Measurements from ENCODE around the gene NPPA. TPM values are rescaled to one million over a fixed set of nuclear protein-coding genes. Genes with fewer than 3 reads are reported as not detected.

Gene NPPA
- total and polyA plus RNA-seq, 3 donors from 2014 or later: not detected

DNA sequence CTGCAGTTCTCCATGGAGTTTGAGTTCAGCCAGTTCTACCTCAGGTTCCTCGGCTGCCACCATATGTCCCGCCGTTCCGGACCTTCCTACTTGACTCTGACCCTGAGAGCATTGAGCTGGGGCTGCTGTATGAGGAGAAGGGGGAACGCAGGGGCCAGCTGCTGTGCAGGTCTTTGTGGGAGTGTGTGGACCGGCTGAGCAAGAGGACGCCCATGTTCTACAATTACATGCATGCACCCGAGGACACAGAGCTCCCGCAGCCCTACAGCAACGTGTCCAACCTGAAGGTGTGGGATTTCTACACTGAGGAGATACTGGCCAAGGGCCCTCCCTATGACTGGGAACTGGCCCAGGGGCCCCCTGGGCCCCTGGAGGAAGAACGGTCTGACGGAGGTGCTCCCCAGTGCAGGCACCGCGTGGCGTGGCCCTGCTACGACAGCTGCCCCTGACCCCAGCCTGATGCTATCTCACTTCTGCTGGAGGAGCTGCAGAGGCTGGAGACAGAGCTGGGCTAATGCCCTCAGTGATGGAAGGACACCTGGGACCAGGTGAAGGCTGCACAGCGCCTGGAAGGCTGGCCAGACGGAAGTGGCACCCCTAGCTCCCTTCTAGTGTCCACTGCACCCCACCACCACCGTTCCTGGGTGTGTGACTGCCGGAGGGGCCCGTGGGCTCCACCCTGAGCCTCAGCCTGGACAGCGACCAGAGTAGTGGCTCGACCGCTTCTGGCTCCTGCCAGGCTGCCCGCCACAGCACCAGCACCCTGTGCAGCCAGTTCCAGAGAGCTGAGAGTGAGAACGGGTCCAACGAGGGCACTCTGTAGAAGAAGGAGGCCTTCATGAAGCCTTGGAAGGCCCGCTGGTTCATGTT lies 32.0 kb upstream of the NPPA start:
- Histone ChIP-seq H3K27ac (no peak overlapping the region), H3K4me3 (no peak overlapping the region), H3K9me3 (no peaks in the 10 kb centered on the region), H3K36me3 (ENCODE audit: low read depth, missing control alignments) (no peaks in the 10 kb centered on the region), H3K27me3 (no peaks in the 10 kb centered on the region), H3K4me1 (peaks cover 4% of the 10 kb centered on the region)
- no peak for DNase-seq
- WGBS, 2 donors: 72 to 74% methylated on average over 9 to 28 of the region's 28 CpGs
- TF ChIP-seq, protein P1, sequence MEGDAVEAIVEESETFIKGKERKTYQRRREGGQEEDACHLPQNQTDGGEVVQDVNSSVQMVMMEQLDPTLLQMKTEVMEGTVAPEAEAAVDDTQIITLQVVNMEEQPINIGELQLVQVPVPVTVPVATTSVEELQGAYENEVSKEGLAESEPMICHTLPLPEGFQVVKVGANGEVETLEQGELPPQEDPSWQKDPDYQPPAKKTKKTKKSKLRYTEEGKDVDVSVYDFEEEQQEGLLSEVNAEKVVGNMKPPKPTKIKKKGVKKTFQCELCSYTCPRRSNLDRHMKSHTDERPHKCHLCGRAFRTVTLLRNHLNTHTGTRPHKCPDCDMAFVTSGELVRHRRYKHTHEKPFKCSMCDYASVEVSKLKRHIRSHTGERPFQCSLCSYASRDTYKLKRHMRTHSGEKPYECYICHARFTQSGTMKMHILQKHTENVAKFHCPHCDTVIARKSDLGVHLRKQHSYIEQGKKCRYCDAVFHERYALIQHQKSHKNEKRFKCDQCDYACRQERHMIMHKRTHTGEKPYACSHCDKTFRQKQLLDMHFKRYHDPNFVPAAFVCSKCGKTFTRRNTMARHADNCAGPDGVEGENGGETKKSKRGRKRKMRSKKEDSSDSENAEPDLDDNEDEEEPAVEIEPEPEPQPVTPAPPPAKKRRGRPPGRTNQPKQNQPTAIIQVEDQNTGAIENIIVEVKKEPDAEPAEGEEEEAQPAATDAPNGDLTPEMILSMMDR (IDR thresholded peaks at IDR 0.05): no peak
- no peak for TF ChIP-seq POLR2A (IDR thresholded peaks at IDR 0.05)
- intact Hi-C loops (cut with DNase I; ENCODE audit: low total_unique reads): no loop called here

- Histone ChIP-seq H3K36me3 (ENCODE audit: low read depth, missing control alignments) (no peaks in the 10 kb centered on the region), H3K27me3 (no peaks in the 10 kb centered on the region), H3K27ac (no peak overlapping the region), H3K9me3 (no peaks in the 10 kb centered on the region), H3K4me3 (no peak overlapping the region), H3K4me1 (peaks cover 4% of the 10 kb centered on the region)
- intact Hi-C loops (cut with DNase I; ENCODE audit: low total_unique reads): no loop called here
- 82% methylated on average over 6 of the region's 6 CpGs; no CpG with 5 or more reads in 1 of the 2 donors for WGBS, 2 donors
- no peak for DNase-seq
- TF ChIP-seq, protein P1 (IDR thresholded peaks at IDR 0.05): no peak
- no peak for TF ChIP-seq POLR2A (IDR thresholded peaks at IDR 0.05)
These were observed 31.3 kb upstream of the NPPA start for GRCh38 chr1:11878891-11879190.

DNA sequence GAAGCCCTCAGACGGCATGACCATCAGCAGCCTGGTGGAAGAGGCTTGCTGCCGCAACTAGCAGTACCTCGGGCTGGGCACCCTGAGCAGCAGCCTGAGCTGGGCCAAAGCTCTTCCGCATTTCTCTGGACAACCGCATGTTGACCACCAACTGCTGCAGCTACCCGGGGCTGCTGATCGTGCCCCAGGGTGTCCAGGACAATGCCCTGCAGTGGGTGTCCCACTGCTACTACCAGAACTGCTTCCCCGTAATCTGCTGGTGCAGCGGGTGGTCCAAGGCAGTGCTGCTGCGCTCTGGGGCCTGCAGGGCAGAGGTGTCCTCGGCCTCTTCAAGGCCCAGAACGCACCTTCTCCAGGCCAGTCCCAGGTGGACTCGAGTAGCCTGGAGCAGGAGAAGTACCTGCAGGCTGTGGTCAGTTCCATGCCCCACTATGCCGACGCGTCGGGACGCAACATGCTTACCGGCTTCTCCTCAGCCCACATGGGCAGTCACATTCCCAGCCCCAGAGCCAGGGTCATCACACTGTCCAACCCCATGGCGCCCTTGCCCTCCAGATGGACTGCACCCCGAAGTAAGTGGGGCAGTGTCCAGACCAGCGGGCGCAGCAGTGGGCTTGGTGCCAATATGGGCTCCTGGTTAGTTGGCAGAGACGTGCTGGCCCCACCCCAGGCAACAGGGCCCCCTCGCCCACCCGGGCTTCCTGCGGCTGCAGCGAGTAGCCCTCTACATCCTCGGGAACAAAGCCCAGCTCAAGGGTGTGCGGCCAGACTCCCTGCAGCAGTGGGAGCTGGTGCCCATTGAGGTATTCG lies 30.7 kb upstream of the NPPA start:
- Histone ChIP-seq H3K4me1 (peaks cover 4% of the 10 kb centered on the region), H3K27me3 (no peaks in the 10 kb centered on the region), H3K36me3 (ENCODE audit: low read depth, missing control alignments) (no peaks in the 10 kb centered on the region), H3K9me3 (no peaks in the 10 kb centered on the region), H3K27ac (no peak overlapping the region), H3K4me3 (no peak overlapping the region)
- no peak for TF ChIP-seq POLR2A (IDR thresholded peaks at IDR 0.05)
- TF ChIP-seq, protein P1 (IDR thresholded peaks at IDR 0.05): no peak
- DNase-seq: no peak
- WGBS, 2 donors: 94 to 100% methylated on average over 2 to 31 of the region's 31 CpGs
- intact Hi-C loops (cut with DNase I; ENCODE audit: low total_unique reads): no loop called here

GRCh38 chr1:11877074-11877473 lies 29.5 kb upstream of the NPPA start:
- TF ChIP-seq, protein P1 (IDR thresholded peaks at IDR 0.05): no peak
- no peak for TF ChIP-seq POLR2A (IDR thresholded peaks at IDR 0.05)
- intact Hi-C loops (cut with DNase I; ENCODE audit: low total_unique reads): no loop called here
- 67 to 79% methylated on average over 6 of the region's 6 CpGs for WGBS, 2 donors

More at GRCh38 chr1:11877074-11877473, 29.5 kb upstream of the NPPA start:
- no peak for DNase-seq
- Histone ChIP-seq H3K27me3 (no peaks in the 10 kb centered on the region), H3K36me3 (ENCODE audit: low read depth, missing control alignments) (no peaks in the 10 kb centered on the region), H3K4me1 (no peaks in the 10 kb centered on the region), H3K27ac (no peak overlapping the region), H3K9me3 (no peaks in the 10 kb centered on the region), H3K4me3 (no peak overlapping the region)
